ENCODE results near the gene DLGAP1.

DNA sequence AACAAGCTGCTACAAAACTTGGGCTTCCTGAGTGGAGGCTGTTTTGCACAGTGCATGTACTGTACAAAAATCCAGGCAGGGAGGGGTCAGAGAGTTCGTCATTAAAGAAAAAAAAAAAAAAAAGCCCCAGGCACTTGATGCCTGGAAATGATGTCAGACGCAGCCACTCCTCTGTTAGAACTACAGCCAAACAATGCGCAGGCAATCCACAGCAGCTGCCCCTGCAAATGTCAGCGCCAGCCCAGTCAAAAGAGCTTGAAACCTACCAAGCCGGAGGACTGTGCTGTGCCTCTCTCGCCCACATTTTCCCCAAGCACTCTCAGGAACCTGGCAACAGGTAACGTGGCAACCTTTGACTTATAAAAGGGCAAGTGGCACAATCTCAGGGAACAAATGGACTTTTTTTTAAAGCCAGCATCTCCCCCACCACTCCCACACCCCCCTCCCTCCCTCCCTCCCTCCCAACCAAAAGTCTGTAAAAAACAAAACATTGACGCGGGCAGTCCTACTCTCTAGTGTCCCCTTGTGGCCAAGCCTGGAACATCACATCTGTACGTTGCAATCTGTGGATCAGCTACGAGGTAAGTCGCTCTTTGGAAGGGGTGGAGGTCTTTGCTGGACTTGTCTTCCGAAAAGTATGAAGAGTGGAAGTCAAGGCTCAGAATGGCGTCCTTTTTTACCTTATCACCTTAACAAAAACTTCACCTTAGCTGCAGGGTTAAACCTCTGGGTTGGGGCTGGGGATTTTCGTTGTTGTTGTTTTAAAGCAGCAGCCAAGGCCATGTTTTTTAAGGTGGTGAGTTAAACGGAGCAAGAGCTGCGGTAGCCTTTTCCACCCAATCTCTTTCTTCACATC is 861.0 kb downstream of the DLGAP1 start:
- TF ChIP-seq HOXA7 (CRISPR knock-in tag; IDR thresholded peaks at IDR 0.05; ENCODE audit: borderline replicate concordance) (no peak), ZNF785 (tag by site-specific recombination; IDR thresholded peaks at IDR 0.05) (no peak), ZNF114 (tag by site-specific recombination; IDR thresholded peaks at IDR 0.05) (no peak), SALL2 (tag by site-specific recombination; IDR thresholded peaks at IDR 0.05; ENCODE audit: borderline replicate concordance) (no peak), ATF2 (tag by site-specific recombination; IDR thresholded peaks at IDR 0.05; ENCODE audit: low read depth) (peak; percentile 80), REST (tag by site-specific recombination; IDR thresholded peaks at IDR 0.05) (no peak), ZBTB7A (tag by site-specific recombination; IDR thresholded peaks at IDR 0.05; ENCODE audit: low read depth) (no peak), ZNF311 (tag by site-specific recombination; IDR thresholded peaks at IDR 0.05; ENCODE audit: borderline replicate concordance) (no peak), ZNF37A (tag by site-specific recombination; IDR thresholded peaks at IDR 0.05) (no peak), ZNF777 (tag by site-specific recombination; IDR thresholded peaks at IDR 0.05; ENCODE audit: borderline replicate concordance) (no peak)
- TF ChIP-seq, protein P1, sequence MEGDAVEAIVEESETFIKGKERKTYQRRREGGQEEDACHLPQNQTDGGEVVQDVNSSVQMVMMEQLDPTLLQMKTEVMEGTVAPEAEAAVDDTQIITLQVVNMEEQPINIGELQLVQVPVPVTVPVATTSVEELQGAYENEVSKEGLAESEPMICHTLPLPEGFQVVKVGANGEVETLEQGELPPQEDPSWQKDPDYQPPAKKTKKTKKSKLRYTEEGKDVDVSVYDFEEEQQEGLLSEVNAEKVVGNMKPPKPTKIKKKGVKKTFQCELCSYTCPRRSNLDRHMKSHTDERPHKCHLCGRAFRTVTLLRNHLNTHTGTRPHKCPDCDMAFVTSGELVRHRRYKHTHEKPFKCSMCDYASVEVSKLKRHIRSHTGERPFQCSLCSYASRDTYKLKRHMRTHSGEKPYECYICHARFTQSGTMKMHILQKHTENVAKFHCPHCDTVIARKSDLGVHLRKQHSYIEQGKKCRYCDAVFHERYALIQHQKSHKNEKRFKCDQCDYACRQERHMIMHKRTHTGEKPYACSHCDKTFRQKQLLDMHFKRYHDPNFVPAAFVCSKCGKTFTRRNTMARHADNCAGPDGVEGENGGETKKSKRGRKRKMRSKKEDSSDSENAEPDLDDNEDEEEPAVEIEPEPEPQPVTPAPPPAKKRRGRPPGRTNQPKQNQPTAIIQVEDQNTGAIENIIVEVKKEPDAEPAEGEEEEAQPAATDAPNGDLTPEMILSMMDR (tag by site-specific recombination; IDR thresholded peaks at IDR 0.05): peak; percentile 58
- TF ChIP-seq, protein P2, sequence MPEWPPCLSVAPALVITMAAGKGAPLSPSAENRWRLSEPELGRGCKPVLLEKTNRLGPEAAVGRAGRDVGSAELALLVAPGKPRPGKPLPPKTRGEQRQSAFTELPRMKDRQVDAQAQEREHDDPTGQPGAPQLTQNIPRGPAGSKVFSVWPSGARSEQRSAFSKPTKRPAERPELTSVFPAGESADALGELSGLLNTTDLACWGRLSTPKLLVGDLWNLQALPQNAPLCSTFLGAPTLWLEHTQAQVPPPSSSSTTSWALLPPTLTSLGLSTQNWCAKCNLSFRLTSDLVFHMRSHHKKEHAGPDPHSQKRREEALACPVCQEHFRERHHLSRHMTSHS (tag by site-specific recombination; IDR thresholded peaks at IDR 0.05): no peak
- TF ChIP-seq, protein P3, sequence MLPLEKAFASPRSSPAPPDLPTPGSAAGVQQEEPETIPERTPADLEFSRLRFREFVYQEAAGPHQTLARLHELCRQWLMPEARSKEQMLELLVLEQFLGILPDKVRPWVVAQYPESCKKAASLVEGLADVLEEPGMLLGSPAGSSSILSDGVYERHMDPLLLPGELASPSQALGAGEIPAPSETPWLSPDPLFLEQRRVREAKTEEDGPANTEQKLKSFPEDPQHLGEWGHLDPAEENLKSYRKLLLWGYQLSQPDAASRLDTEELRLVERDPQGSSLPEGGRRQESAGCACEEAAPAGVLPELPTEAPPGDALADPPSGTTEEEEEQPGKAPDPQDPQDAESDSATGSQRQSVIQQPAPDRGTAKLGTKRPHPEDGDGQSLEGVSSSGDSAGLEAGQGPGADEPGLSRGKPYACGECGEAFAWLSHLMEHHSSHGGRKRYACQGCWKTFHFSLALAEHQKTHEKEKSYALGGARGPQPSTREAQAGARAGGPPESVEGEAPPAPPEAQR (tag by site-specific recombination; IDR thresholded peaks at IDR 0.05): no peak
